DOHH2 (cell line): ENCODE measurements around the gene METTL23.

Experiments
- H3F3A ChIP-seq: fragments of 200-600 bp; sonication (generic), shearing (Covaris generic); 2 replicates; pipeline ENCODE4 v1.6.0; 2016; ENCODE audit warnings: antibody characterized with exemption, mild to moderate bottlenecking; ENCODE audit not compliant: control insufficient read depth, insufficient read depth
- H3K27ac ChIP-seq: fragments of 200-600 bp; sonication (generic); 2 replicates; pipeline ENCODE4 v1.5.1; 2014; ENCODE audit warnings: low read depth, mild to moderate bottlenecking, low read length, moderate library complexity
- H3K27me3 ChIP-seq: fragments of 200-600 bp; sonication (generic); 2 replicates; pipeline ENCODE4 v1.6.1; 2014; ENCODE audit warnings: mild to moderate bottlenecking, low read length, mixed read lengths; ENCODE audit not compliant: control insufficient read depth
- H3K36me3 ChIP-seq: fragments of 200-600 bp; sonication (generic); 2 replicates; pipeline ENCODE4 v1.6.1; 2014; ENCODE audit warnings: mild to moderate bottlenecking, low read length, moderate library complexity, mixed read lengths; ENCODE audit not compliant: control insufficient read depth
- H3K4me1 ChIP-seq: fragments of 200-600 bp; sonication (generic); 2 replicates; pipeline ENCODE4 v1.6.1; 2014; ENCODE audit warnings: mild to moderate bottlenecking, low read length, mixed read lengths; ENCODE audit not compliant: control insufficient read depth
- H3K4me2 ChIP-seq: fragments of 200-600 bp; sonication (generic); 2 replicates; pipeline ENCODE4 v1.6.0; 2014; ENCODE audit warnings: mild to moderate bottlenecking, low read length, moderate library complexity
- H3K4me3 ChIP-seq: fragments of 200-600 bp; sonication (generic); 2 replicates; pipeline ENCODE4 v1.5.1; 2014; ENCODE audit warnings: mild to moderate bottlenecking, low read length, mixed read lengths
- H3K79me2 ChIP-seq: fragments of 200-600 bp; sonication (generic); 2 replicates; pipeline ENCODE4 v1.6.1; 2014; ENCODE audit warnings: mild to moderate bottlenecking, low read length, mixed read lengths; ENCODE audit not compliant: control insufficient read depth
- H3K9me2 ChIP-seq: fragments of 200-600 bp; sonication (generic); replicated peaks from 2 replicates; pipeline ENCODE4 v1.6.1; 2014; ENCODE audit warnings: mild to moderate bottlenecking, low read length, mixed read lengths; ENCODE audit not compliant: control insufficient read depth
- H3K9me3 ChIP-seq: fragments of 200-600 bp; sonication (generic); 2 replicates; pipeline ENCODE4 v1.6.1; 2014; ENCODE audit warnings: antibody characterized with exemption, low read length, mixed read lengths; ENCODE audit not compliant: control insufficient read depth, insufficient read depth
- H4K20me1 ChIP-seq: fragments of 200-600 bp; sonication (generic); 2 replicates; pipeline ENCODE4 v1.6.0; 2014; ENCODE audit warnings: low read depth, mild to moderate bottlenecking, antibody characterized with exemption, low read length, moderate library complexity; ENCODE audit not compliant: control insufficient read depth, insufficient read depth
- CTCF ChIP-seq: fragments of 200-600 bp; sonication (generic); IDR thresholded peaks from one replicate; pipeline ENCODE4 v1.5.1; 2014; ENCODE audit warnings: antibody characterized with exemption, mild to moderate bottlenecking, low read depth, low read length; ENCODE audit not compliant: poor library complexity, severe bottlenecking
- EZH2phosphoT487 ChIP-seq: fragments of 200-600 bp; sonication (generic); IDR thresholded peaks from 2 replicates; pipeline ENCODE4 v1.6.1; 2017; ENCODE audit warnings: borderline replicate concordance, mild to moderate bottlenecking, antibody characterized with exemption, low read length, moderate library complexity, mixed read lengths

The METTL23 gene

GRCh38 chr17:76679239-76679638 lies 47.4 kb upstream of the METTL23 start:
- H3K9me3 ChIP-seq, result no peaks in the 10 kb centered on the region
- H3K27me3 ChIP-seq, result peaks cover 18% of the 10 kb centered on the region
- no peaks in the 10 kb centered on the region for H3K36me3 ChIP-seq
- no peak overlapping the region for H3K4me2 ChIP-seq
- H3K4me3 ChIP-seq, result no peak overlapping the region
- no peaks in the 10 kb centered on the region for H3K79me2 ChIP-seq
- no peak overlapping the region for H3K27ac ChIP-seq
- H3F3A ChIP-seq, result no peaks in the 10 kb centered on the region
- H4K20me1 ChIP-seq, result no peaks in the 10 kb centered on the region
- H3K9me2 ChIP-seq, result no peaks in the 10 kb centered on the region
- TF ChIP-seq CTCF (no peak), EZH2phosphoT487 (no peak)
- no peaks in the 10 kb centered on the region for H3K4me1 ChIP-seq

GRCh38 chr17:76681222-76682137 lies 45.2 kb upstream of the METTL23 start:
- Histone ChIP-seq H3K79me2 (no peaks in the 10 kb centered on the region), H3K9me2 (no peaks in the 10 kb centered on the region), H3K9me3 (no peaks in the 10 kb centered on the region), H3K4me3 (no peak overlapping the region), H3K27me3 (peaks cover 18% of the 10 kb centered on the region), H3K36me3 (no peaks in the 10 kb centered on the region), H4K20me1 (no peaks in the 10 kb centered on the region), H3K4me2 (no peak overlapping the region), H3K4me1 (no peaks in the 10 kb centered on the region), H3F3A (no peaks in the 10 kb centered on the region), H3K27ac (no peak overlapping the region)
- peak; percentile 93 for TF ChIP-seq CTCF
- TF ChIP-seq EZH2phosphoT487, result no peak

GRCh38 chr17:76682296-76682695 lies 44.3 kb upstream of the METTL23 start:
- Histone ChIP-seq H3K9me3 (no peaks in the 10 kb centered on the region), H3K4me2 (no peak overlapping the region), H3K4me3 (no peak overlapping the region), H3K36me3 (no peaks in the 10 kb centered on the region), H4K20me1 (no peaks in the 10 kb centered on the region), H3K27ac (no peak overlapping the region), H3K79me2 (no peaks in the 10 kb centered on the region), H3F3A (no peaks in the 10 kb centered on the region), H3K9me2 (no peaks in the 10 kb centered on the region), H3K27me3 (peaks cover 18% of the 10 kb centered on the region), H3K4me1 (no peaks in the 10 kb centered on the region)
- no peak for TF ChIP-seq EZH2phosphoT487
- no peak for TF ChIP-seq CTCF
